DMS153 treated with DMSO at 0.1 percent for 48 hours (cell line): Measurements from ENCODE around the gene ROR1.

Experiments used
- DNase-seq: peaks from one replicate; lab custom pipeline; 2025; ENCODE audit not compliant: unreplicated experiment; lab: John Stamatoyannopoulos, UW

ROR1 gene

GRCh38 chr1:63906047-63906704 lies 132.4 kb downstream of the ROR1 start:
- no peak for DNase-seq

- no peak for DNase-seq
Measured at GRCh38 chr1:63907051-63907450, 133.2 kb downstream of the ROR1 start.

DNA sequence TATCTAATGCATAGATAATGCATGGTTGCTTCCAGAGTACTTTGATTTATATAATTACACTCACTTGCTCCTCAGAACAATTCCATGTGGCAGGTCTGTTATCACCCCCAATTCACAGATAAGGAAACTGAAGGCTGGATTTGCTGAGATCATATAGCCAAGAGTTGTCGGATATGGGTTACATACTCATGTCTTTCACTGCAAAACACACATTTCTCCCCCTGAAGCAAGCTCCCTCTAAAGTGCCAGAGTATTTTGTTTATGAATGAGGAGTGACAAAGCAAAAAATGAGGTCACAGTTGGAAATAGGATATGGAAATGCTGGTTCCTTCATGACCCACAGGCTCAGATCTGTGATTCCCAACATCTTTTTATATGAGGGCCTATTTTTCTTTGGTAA lies 134.2 kb downstream of the ROR1 start:
- no peak for DNase-seq

- DNase-seq = no peak
Measured at GRCh38 chr1:63909526-63909925, 135.7 kb downstream of the ROR1 start.

DNA sequence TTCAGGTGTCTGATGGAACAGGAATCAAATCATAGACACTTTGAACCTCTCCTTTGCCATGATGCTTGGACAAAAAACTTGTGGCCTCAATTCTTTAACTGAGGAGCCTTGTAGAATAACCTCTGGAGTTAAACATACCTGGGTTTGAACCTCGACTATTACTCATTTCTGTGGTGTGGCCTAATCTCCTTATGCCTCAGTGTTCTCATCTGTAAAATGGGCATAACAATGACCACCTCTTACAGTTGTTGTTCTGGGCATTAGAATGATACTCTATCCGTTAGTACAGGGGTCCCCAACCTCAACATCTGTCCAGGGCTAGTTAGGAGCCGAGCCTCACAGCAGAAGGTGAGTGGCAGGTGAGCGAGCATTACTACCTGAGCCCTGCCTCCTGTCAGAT lies 137.2 kb downstream of the ROR1 start:
- no peak for DNase-seq

- no peak for DNase-seq
Measured at GRCh38 chr1:63912643-63913042, 138.8 kb downstream of the ROR1 start.

DNA sequence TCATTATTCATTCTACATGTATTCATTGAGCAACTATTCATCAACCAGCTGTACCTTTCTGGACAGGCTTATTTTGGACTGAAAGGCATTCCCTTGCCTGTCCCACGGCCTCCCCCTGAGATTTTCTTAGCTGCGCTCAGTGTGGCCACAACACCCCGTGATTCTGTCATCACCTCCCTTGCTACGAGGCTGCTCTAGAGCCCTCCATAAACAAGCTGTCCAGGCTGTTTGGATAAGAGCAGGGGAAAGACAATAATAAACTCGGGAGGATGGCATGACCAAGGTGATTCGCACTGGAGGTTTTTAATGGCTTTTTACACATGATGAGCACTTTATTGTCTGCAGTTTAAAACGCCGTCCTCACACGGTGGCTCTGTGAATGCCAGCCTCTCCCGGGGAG lies 139.7 kb downstream of the ROR1 start:
- no peak for DNase-seq

- no peak for DNase-seq
Measured at GRCh38 chr1:63914241-63914640, 140.4 kb downstream of the ROR1 start.

DNA sequence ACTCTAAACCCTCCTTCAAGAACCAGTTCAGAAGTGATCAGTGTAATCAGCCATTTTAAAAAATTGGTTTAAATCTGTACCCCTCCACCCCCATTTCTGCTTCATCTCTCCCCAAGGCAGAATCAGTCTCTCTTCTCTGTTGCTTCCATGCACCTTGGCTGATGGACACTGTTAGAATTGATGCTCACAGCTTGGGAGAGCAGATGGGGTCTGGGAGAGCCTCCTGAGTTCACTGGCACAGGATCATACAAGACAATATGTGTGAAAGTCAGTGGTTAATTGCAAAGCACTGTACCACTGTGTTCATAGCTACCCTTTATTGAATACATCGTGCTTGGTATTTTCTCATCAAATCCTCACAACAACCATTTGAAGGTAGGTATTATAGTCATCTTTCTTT lies 140.9 kb downstream of the ROR1 start:
- no peak for DNase-seq

- DNase-seq = no peak
Measured at GRCh38 chr1:63915121-63915520, 141.3 kb downstream of the ROR1 start.

- peak; percentile 37 for DNase-seq
Measured at GRCh38 chr1:63916485-63917360, 142.9 kb downstream of the ROR1 start.

- DNase-seq = no peak
Measured at GRCh38 chr1:63917571-63918417, 144.0 kb downstream of the ROR1 start.

- DNase-seq = no peak
Measured at GRCh38 chr1:63918418-63918945, 144.7 kb downstream of the ROR1 start.

- no peak for DNase-seq
Measured at GRCh38 chr1:63920154-63921117, 146.6 kb downstream of the ROR1 start.

DNA sequence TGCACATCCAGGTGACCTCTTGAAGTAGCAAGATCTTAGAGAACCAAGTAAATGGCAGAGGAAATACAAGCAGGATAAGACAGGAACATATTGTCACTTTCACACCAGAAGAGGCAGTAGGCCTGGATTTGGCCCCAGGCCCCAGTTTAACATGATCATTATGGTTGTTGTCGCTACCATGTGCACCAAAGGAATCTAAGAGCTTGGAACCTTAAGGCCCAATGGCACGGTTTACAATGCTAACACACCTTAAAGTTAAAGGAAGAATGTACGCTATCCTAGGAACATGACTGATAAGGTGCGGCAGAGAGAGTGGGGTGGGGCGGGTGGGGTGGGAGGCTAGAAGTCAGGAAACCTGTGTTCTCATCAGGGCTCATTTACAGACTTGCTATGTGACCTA lies 147.5 kb downstream of the ROR1 start:
- DNase-seq = no peak

DNA sequence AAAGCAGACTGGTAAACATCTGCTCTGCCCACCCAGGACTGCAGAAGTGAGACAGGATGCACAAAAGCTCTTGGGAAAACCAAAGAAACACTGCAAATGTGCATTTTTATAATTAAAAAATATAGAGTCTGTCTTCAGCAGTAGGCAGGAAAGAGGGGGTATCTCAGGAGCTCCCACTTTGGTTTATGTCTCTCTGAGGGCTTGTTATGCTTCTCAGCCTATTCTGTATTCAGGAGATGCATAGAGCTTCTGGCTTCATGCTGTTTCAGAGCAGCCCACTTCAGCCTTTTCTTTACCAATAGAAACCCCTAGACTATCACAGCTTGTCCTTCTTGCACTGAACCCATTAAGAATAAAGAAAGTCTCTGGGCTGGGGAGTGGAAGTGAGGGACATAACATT lies 148.0 kb downstream of the ROR1 start:
- DNase-seq = no peak

DNA sequence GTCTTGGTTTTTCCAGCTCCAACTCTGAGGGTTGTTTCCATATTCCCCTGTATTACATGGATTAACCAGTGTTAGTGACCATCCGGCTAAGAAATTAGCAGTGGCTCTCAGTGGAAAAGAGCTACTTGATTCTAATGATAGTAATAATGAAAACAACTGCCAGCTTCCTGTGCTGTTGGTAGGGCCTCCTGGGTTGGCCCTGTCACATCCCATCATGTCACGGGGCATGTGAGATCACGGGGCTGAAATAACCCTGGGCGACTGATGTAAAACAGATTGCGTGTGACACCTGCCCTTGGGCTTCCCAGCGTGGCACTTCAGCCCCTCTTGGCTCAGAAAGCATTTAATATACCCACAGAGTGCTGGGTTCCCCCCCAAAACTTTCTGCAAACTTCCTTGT lies 149.0 kb downstream of the ROR1 start:
- no peak for DNase-seq

- no peak for DNase-seq
Measured at GRCh38 chr1:63923302-63923701, 149.5 kb downstream of the ROR1 start.

DNA sequence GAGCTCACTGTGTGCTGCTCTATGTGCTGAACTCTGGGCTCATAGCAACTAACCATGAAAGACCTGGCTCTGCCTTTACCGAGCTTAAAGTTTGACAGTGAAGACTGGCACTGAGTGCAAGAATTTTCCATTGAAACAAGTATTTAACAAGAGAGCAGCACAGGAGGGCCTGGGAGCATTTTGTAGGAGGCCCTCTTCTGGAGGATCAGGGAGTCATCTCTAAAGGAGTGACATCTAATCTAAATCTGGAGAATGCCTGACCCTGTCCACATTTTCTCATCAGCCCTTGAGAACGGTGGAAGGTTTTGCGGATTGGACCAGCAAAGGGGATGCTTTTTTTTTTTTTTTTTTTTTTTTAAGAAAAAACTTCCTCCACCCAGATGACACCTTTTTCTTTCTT lies 150.8 kb downstream of the ROR1 start:
- DNase-seq = no peak
